ENCODE results near the gene SASS6. TPM values are rescaled to one million over a fixed set of nuclear protein-coding genes. Genes with fewer than 3 reads are reported as not detected.

Gene SASS6
- polyA plus RNA-seq, 1 donor from 2014 or later, result 6.4 TPM

- TF ChIP-seq SMC3 (conservative IDR thresholded peaks at IDR 0.05; ENCODE audit: poor library complexity), result no peak
- no peak for TF ChIP-seq EP300 (conservative IDR thresholded peaks at IDR 0.05; ENCODE audit: poor library complexity, severe bottlenecking)
- no peak for TF ChIP-seq EZH2 (IDR thresholded peaks at IDR 0.05; ENCODE audit: borderline replicate concordance, insufficient read depth, low read length, poor library complexity, severe bottlenecking)
- no peak for TF ChIP-seq REST (IDR thresholded peaks at IDR 0.05; ENCODE audit: borderline replicate concordance)
- TF ChIP-seq RAD21 (conservative IDR thresholded peaks at IDR 0.05), result no peak
- TF ChIP-seq CTCF (IDR thresholded peaks at IDR 0.05; ENCODE audit: poor library complexity, severe bottlenecking), result no peak
- no peaks in the 10 kb centered on the region for H3K27me3 ChIP-seq (ENCODE audit: insufficient read depth, low read depth, low read length)
- no peaks in the 10 kb centered on the region for H3K9me3 ChIP-seq (ENCODE audit: low read length)
- H3K27ac ChIP-seq (ENCODE audit: low read length), result no peak overlapping the region
- H3K4me3 ChIP-seq (ENCODE audit: low read length), result no peak overlapping the region
- peaks cover 10% of the 10 kb centered on the region for H3K79me2 ChIP-seq (replicated peaks; ENCODE audit: insufficient read depth, low read length)
- no peak overlapping the region for H3K4me2 ChIP-seq (ENCODE audit: low read length)
- H3K36me3 ChIP-seq (ENCODE audit: insufficient read depth, low read length), result no peaks in the 10 kb centered on the region
- H3F3A ChIP-seq (ENCODE audit: insufficient read depth, low read length, poor library complexity, severe bottlenecking), result no peaks in the 10 kb centered on the region
- no peak overlapping the region for H3K9ac ChIP-seq (ENCODE audit: low read length)
- no peaks in the 10 kb centered on the region for H3K9me2 ChIP-seq (ENCODE audit: insufficient read depth, low read length)
- no peak overlapping the region for H2AFZ ChIP-seq (ENCODE audit: low read depth, low read length)
- H4K20me1 ChIP-seq (ENCODE audit: insufficient read depth), result no peaks in the 10 kb centered on the region
These were observed 4.9 kb upstream of the SASS6 start for GRCh38 chr1:100137602-100138001.

- Histone ChIP-seq H3K9me3 (ENCODE audit: low read length) (no peaks in the 10 kb centered on the region), H2AFZ (ENCODE audit: low read depth, low read length) (no peak overlapping the region), H3K27me3 (ENCODE audit: insufficient read depth, low read depth, low read length) (no peaks in the 10 kb centered on the region), H3K36me3 (ENCODE audit: insufficient read depth, low read length) (no peaks in the 10 kb centered on the region), H3K9me2 (ENCODE audit: insufficient read depth, low read length) (no peaks in the 10 kb centered on the region), H3K4me3 (ENCODE audit: low read length) (peak overlapping the region; percentile 75), H3K27ac (ENCODE audit: low read length) (no peak overlapping the region), H3K9ac (ENCODE audit: low read length) (no peak overlapping the region), H3K79me2 (replicated peaks; ENCODE audit: insufficient read depth, low read length) (peaks cover 29% of the 10 kb centered on the region), H3F3A (ENCODE audit: insufficient read depth, low read length, poor library complexity, severe bottlenecking) (no peaks in the 10 kb centered on the region), H3K4me2 (ENCODE audit: low read length) (no peak overlapping the region), H4K20me1 (ENCODE audit: insufficient read depth) (no peaks in the 10 kb centered on the region)
- TF ChIP-seq TAF1 (IDR thresholded peaks at IDR 0.05; ENCODE audit: low read depth) (no peak), EP300 (conservative IDR thresholded peaks at IDR 0.05; ENCODE audit: poor library complexity, severe bottlenecking) (no peak), RAD21 (conservative IDR thresholded peaks at IDR 0.05) (no peak), REST (IDR thresholded peaks at IDR 0.05; ENCODE audit: borderline replicate concordance) (no peak), POLR2AphosphoS5 (IDR thresholded peaks at IDR 0.05) (no peak), EZH2 (IDR thresholded peaks at IDR 0.05; ENCODE audit: borderline replicate concordance, insufficient read depth, low read length, poor library complexity, severe bottlenecking) (no peak), SMC3 (conservative IDR thresholded peaks at IDR 0.05; ENCODE audit: poor library complexity) (no peak), CTCF (IDR thresholded peaks at IDR 0.05; ENCODE audit: poor library complexity, severe bottlenecking) (no peak), MXI1 (conservative IDR thresholded peaks at IDR 0.05; ENCODE audit: poor library complexity, severe bottlenecking) (no peak)
These were observed 2.1 kb upstream of the SASS6 start for GRCh38 chr1:100134872-100135271.

All from neural cell (in vitro differentiated cells).